Stimulated activated CD8-positive, alpha-beta memory T cell treated with anti-CD3 and anti-CD28 coated beads, Interleukin-4, amount 100 ng/mL, for 4 hours (primary cell): ENCODE data around the gene FHL3.
"Not testable (repeated sequence)": the region's sequence is repeated elsewhere in the genome, so short reads cannot be mapped to it uniquely, and the experiment has no call there.

Experiments used
- DNase-seq, 2 donors: peaks; one replicate each; pipeline ENCODE4 v3.0.0-alpha.2; 2020; ENCODE audit warnings: low read depth in 2 of 2, low spot score in 1 of 2

FHL3 gene

DNA sequence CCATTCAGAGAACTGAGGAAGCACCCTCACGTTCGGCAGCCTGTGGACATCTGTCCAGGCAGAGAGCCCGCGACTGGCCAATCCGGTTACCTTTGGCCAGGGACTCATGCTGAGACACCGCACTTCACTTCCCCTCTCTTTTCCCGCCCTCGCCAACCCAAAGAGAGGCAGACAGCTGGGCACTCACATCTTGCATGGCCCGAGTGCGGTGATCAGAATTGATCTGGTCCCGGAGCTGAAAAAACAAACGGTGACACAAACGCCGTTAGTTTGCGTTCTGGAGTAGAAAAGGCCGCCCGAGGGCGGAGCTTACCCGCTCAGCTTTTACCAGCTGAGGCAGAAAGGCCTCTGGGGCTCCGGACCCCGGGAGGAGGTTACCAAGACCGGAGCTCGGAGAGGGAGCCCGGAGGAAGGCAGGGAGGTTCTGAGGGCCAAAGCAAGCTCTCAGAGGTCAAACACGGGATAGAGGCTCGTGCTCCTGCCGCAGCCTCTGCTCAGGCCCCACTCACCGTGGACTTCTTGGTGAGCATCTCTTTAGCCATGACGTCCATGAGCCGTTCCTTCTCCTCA is 15.9 kb downstream of the FHL3 start:
- DNase-seq = no peak

DNA sequence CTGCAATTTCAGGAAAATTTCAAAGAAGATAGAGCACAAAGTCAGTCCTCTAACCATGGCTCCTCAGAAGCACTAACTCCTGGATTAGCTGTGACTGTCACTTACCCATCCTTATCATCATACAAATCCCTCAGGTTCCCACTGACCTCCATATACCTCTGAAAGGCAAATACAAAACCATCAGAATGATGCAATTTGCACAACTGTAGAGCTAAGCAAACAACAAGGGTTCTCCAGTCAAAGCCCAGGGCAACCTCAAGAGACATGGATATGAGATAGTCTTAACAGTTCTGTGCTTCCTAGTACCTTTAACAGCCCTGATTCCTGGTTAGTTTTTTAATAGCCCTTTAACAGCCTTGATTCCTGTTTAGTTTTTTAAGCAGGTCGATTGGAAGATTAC is 17.6 kb downstream of the FHL3 start:
- no peak for DNase-seq

DNA sequence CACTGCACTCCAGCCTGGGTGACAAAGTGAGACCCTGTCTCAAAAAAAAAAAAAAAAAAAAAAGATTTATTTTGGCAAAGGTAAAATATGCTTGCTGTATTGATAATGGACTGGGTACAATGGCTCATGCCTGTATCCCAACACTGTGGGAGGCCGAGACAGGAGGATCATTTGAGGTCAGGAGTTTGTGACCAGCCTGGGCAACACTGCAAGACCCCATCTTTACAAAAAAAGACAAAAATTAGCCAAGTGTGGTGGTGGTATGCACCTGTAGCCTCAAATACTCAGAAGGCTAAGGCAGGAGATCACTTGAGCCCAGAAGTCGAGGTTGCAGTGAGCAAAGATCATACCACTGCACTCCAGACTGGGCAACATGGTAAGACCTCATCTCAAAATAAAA is 21.8 kb downstream of the FHL3 start:
- no peak for DNase-seq

DNA sequence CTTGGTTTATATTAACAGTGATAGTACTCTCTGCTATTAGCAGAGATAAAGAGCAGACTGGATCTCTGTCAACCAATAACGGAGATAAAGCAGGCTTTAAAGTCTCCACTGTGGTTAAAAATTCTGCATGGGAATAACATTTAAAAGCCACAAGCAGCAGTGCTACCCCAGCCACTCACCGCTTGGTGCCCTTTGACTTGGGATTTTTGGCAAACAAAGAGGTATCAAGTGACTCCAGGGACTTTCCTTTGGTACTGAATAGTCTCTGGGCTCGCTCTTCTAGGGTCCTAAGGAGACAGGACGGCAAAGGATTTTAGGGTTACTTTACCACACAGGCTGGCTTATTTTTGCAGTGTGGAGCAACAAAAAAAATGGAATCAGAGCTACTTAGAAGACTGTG is 26.8 kb downstream of the FHL3 start:
- DNase-seq = no peak

DNA sequence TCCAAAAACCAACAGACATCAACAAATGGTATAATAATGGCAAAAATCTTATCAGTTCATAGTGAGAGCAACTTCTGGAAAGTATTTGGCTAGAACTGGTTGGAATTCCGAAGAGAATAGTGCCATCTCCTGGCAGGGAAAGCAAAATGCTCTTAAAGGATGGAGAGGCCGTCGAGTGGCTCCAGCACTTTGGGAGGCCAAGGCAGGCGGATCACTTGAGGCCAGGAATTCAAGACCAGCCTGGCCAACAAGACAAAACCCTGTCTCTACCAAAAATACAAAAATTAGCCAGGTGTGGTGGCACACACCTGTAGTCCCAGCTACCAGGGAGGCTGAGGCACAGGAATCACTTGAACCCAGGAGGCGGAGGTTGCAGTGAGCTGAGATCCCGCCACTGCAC is 30.2 kb downstream of the FHL3 start:
- not testable (repeated sequence) for DNase-seq

DNA sequence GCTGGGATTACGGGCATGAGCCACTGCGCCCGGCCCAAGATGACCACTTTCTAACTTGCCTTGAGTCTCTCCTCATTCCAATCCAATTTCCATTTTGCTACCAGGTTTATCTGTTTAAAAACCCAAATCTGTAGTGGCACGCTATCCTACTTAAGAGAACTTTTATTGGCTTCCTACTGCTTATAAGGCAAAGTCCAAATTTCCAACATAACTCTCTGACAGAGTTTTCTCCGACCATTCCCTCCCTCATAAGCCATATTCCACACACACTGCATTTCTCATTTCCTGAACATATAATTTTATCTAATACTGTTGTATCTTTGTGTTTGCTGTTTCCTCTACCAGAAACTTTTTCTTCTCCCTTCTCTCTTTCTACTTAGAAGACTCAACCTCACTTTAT is 30.7 kb downstream of the FHL3 start:
- no peak for DNase-seq

DNA sequence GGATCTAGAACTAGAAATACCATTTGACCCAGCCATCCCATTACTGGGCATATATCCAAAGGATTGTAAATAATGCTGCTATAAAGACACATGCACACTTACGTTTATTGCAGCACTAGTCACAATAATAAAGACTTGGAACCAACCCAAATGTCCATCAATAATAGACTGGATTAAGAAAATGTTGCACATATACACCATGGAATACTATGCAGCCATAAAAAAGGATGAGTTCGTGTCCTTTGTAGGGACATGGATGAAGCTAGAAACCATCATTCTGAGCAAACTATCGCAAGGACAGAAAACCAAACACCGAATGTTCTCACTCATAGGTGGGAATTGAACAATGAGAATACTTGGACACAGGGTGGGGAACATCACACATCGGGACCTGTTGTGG is 31.6 kb downstream of the FHL3 start:
- DNase-seq = not testable (repeated sequence)

DNA sequence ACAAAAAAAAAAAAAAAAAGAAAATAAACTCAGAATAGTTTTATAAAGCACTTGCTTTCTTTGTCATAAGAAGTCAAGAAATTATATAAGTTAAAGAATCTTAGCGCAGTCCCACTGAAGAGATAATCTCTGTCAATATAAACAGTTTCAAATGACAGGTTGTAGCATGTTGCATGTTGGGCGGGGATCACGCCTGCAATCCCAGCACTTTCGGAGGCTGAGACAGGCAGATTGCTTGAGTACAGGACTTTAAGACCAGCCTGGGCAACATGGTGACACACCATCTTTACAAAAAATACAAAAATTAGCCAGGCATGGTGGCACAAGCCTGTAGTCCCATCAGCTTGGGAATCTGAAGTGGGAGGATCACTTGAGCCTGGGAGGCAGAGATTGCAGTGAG is 40.0 kb downstream of the FHL3 start:
- DNase-seq = no peak

DNA sequence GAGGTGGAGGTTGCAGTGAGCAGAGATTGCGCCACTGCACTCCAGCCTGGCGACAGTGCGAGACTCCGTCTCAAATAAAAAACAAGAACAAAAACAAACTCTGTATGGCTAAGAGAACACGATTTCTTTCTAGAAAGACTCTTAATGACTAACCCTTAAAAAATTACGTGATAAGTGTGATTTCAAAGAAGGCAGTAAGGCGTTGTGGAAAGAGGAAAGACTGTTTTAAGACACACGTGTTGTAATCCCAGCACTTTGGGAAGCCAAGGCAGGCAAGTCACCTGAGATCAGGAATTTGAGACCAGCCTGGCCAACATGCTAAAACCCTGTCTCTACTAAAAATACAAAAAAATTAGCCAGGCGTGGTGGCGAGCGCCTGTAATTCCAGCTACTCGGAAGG is 41.2 kb downstream of the FHL3 start:
- not testable (repeated sequence) for DNase-seq

DNA sequence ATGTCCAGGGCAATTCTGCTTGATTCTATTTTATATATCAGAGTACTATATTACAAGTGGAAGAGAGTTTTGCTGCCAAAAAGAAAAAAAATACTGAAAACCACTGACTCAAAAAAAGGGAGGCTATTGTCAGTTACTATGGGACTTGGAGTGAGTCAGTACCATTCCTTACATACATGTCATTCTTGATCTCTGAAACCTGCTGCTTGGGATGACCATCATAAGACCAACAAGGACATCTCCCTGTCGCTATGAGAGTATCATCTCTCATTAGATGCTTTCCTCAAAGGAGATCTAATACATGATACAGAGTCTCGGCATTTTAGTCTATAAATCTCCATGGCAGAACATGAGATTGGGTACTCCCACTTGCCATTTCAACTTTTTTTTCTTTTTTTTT is 46.6 kb downstream of the FHL3 start:
- no peak for DNase-seq

DNA sequence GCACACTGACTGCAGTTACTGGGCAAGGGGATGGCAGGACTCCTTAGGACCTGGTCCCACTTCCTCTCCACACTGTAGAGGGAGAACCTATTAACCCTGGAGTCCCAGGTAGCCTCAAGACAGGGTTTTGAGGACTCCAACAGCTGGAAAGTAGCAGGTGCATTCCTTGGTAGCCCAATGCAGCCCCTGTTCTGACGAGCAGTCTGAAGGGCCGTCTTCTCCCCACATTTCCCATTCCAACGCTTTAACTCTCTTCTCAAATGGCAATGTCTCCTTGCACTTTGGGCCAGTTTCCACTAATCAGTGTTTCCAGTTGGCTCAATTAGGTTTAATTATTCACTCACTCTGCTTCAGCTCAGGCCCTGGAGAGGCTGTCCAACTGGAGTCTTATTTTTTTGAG is 49.6 kb downstream of the FHL3 start:
- DNase-seq = no peak

DNA sequence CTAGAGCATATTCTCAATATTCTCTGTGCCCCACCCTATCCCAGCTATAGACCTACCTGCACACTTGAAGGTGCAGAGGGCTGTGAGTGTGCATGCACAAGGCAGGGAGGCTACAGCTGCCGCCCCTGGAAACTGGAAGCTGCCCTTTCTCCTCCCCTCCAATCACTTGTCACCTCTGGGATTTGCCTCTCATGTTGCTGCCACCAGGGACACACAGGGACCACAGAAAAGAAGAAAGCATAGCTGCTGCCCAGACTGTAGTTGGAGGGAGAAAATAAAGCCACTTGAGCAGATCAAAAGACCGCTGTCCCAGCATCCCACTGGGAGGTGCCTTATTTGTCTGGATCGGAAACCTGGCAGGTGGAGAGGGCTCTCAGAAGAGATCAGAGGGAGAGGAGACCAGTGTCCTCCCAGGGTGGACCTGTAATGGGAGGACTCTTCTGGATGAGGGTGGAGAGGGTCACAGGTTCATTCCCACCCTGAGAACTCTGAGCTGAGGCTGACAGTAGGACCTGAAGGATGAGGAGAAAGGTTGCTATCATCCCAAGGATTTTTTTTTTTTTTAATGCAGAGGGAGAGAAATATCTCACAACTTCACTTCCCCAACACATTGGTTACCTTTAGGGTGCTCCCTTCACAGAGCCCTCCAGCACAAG is 50.9 kb downstream of the FHL3 start:
- DNase-seq = no peak

DNA sequence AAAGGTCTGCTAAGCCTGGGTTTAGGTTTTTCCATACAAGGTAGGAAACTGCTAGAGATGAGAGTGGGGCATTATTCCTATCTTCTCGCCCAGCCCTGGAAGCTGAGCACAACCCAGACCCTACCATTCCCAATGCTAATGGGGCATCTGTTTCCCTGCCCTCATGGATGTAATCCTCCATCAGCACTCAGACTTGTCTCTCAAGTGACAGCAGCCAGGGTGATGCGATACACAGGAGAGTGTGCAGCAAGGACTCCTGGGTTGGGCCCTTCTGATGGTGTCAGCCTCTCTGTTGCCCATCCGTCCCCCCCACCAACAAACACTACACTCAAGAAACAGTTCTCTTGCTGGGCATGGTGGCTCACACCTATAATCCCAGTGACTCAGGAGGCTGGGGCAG is 52.6 kb downstream of the FHL3 start:
- no peak for DNase-seq

DNA sequence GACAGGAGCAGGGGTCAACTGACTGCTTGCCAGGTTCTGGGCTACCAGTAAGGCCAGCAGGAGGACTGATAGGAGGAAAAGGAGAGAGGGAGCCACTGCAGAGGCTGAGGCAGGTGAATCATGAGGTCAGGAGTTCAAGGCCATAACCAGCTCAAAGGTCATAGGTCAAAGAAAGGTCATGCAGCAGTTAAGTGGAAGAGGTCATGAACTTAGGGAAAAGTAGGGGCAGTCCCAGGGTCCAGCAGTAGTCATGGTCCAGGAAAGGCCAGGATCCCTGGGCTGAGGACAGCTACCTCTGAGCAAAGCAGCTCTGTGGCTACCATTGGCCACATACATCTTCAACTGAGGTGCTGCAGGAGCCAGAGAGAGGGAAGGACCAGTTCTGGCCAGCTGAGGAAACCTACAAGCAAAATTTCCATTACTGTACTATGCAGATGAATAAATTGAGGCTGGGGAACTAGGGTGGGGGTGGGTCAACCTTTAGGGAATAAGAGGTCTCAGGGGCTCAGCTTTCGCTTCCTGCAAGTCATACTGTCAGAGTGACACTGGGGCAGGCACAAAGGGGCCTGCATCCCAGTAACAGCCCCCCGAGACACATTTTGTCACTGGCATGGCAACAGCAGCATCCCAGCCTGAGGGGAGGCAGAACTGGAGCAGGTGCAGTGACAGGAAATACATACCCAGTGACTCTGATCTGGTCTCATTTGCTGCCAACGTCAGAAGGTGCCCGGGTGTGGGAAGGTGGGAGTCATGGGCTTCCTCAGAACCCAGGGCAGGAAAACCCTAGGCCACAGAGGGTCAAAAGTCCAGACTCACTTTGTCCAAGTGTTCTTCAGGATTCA is 53.3 kb downstream of the FHL3 start:
- DNase-seq = no peak

DNA sequence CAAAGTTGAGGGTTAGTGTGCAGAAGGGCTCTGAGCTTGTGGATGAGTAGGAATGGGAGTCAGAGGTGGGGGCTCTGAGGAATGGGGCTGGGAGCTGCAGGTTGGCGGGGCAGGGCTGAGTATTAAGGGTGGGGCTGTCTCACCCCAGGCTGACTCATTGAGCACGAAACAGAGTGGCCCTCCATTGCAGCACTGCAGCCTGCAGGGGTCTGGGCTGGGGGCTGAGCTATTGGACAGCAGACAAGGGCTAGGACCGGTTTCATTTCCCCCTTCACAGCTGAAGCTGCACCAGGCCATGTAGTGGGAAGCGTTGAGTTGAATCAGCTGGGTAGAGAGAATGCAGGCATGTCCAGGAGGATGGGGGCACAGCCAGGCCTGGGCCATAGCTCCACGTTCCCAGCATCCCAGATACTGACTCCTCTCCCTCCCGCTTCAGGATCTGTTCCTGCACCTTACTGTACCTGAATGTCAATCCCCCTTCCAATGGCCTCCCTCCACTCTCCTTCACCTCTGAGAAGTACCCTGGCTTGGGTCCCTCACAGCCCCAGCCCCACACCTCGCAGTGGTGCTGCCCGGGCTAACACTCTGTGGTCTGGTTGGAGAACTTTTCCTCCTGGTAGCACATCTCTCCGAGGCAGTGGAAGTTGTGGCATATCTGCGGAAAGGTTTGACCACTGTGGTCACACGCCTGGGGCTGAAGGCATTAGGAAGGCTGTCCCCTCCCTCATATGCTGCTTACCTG is 54.1 kb downstream of the FHL3 start:
- DNase-seq = no peak

DNA sequence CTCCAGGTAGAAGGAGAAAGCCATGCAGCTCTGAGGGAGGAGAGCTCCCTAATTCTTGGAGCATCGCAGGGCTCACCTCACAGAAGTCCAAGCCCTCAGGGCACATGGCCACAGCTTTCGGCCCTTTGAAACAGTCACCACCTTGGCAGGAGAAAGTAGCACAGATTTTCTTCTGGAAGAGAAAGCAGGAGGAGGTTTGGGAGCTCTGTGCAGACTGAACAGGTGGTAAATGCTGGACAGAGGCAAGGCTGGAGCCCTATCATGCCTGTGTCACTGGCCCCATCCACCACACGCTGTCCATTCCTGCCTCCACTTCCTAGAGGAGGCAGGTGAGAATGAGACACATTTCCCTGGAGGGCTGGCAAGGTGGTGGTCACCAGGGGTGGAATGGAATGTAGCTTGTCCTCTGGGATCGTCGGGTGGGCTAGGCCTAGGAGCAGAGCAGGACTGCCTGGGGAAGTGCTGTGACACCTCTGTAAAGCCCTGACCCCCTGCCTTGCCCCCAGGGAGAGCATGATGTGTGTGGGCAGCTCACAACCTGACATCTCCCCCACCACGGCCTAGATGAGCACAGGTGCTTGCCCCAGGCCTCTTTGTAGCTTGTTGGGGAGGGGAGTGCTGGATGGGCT is 55.7 kb downstream of the FHL3 start:
- no peak for DNase-seq

DNA sequence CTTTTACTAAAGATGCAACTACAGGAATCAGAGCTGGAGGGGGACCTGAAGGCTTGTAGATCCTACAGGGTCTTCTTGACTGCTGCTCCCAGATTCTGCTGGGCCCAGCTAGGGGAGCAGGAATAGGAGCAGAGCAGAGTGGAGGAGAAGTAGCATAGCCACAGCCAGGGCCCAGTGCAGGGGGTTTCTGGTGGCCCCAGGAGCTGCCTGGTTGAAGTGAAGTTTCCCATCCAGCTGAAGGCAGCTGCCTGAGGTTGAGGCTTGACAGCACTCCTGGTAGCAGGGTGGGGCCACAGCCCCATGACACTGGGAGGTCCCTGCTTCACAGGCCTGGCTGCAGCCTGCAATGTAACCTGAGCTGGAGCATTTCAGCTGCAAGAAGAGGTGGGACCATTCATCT is 56.5 kb downstream of the FHL3 start:
- DNase-seq = no peak

DNA sequence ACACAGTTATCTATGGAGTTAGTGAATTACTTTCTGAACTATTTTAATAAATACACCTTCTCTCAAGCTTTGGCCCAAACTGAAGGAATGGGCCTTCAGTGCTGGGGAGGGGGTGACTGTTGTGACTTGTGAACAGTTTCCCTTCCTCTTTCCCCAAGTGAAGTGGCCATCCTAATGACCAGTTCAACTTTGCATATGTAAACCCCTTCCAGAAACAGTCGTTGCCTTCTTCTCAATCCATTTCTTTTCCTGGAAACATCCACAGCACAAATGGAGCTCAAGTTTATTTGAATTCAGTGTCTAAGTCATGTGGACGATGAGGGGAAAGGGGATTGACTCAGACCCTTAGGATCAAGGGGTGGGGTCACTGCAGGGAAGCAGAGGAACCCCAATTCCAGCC is 57.1 kb downstream of the FHL3 start:
- no peak for DNase-seq

DNA sequence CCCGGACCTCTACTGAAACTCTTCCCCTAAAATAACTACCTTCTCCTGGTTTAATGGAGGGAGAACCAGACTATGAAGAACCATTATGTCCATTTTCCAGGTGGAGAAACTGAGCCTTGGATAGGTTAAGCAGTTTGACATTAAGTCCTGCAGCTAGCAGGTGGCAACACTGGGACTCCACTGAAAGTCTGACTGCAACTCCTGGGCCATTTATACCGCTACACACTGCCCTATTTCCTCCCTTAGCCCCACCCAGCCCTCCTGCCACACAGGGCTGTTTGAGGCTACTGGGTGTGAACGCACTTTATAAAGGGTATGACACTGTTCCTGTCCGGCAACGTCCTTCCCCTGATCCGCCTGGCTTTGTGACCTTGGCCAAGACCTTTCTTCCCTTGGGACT is 58.0 kb downstream of the FHL3 start:
- no peak for DNase-seq
